Aorta (tissue), 5 donors: ENCODE results near the gene CCDC85C. TPM values are rescaled to one million over a fixed set of nuclear protein-coding genes. Genes with fewer than 3 reads are reported as not detected.

Source experiments
- ATAC-seq: fragments of 200-7000 bp; cut with Tn5 transposase; one replicate; pipeline ENCODE4 v1.9.1; 2022; ENCODE audit warnings: moderate library complexity; ENCODE audit not compliant: low FRiP score
- DNase-seq, 2 donors: peaks; one replicate each; pipeline ENCODE4 v3.0.0-alpha.2; 2020
- H3K27ac ChIP-seq, 2 donors: one replicate each; pipeline ENCODE4 v1.5.1; 2013; ENCODE audit warnings: low read length in 2 of 2, mild to moderate bottlenecking in 2 of 2, moderate library complexity in 2 of 2, control low read depth in 1 of 2, inconsistent platforms in 1 of 2, low read depth in 1 of 2
- H3K27me3 ChIP-seq, 2 donors: one replicate each; pipeline ENCODE4 v1.6.1; 2013; ENCODE audit warnings: control low read depth in 1 of 2, low read length in 1 of 2, mild to moderate bottlenecking in 1 of 2, moderate library complexity in 1 of 2; ENCODE audit not compliant: insufficient read depth in 2 of 2, control insufficient read depth in 1 of 2
- H3K36me3 ChIP-seq, 2 donors: one replicate each; pipeline ENCODE4 v1.6.1; 2013; ENCODE audit warnings: control low read depth in 1 of 2, low read length in 1 of 2, mild to moderate bottlenecking in 1 of 2; ENCODE audit not compliant: insufficient read depth in 2 of 2, control insufficient read depth in 1 of 2
- H3K4me1 ChIP-seq, 2 donors: one replicate each; pipeline ENCODE4 v1.6.1; 2013; ENCODE audit warnings: low read length in 2 of 2, control low read depth in 1 of 2, mild to moderate bottlenecking in 1 of 2, moderate library complexity in 1 of 2; ENCODE audit not compliant: insufficient read depth in 2 of 2, control insufficient read depth in 1 of 2
- H3K4me3 ChIP-seq, 2 donors: one replicate each; pipeline ENCODE4 v1.5.1; 2013; ENCODE audit warnings: low read length in 2 of 2, control low read depth in 1 of 2, mild to moderate bottlenecking in 1 of 2
- H3K9me3 ChIP-seq: one replicate; pipeline ENCODE4 v1.6.1; 2013; ENCODE audit warnings: mild to moderate bottlenecking, low read length; ENCODE audit not compliant: control insufficient read depth
- WGBS, 2 donors: extraction: QIAGEN DNeasy Blood & Tissue Kit; methylation state at CpG; one replicate each; pipeline ENCODE4 v1.1.7; 2013; 5-methylcytosine and 5-hydroxymethylcytosine counted together
- intact Hi-C, 2 donors: fragments of 100-400 bp; cut with DNase I; formaldehyde crosslinking; loops; one replicate each; pipeline versions ENCODE4 v1.14.2 to v1.15.0; 2022
- polyA plus RNA-seq, 2 donors: library from polyadenylated mRNA; stranded (reverse); fragments of 200-250 nt; gene quantifications; one replicate each; pipeline ENCODE4 v1.2.3, GENCODE V29; 2013
- total RNA-seq, 2 donors: library from RNA; stranded (reverse); fragmentation: NEBNext Ultra II Directional; extraction: Animal tissue kit (Norgen Biotek cat#: 25700); gene quantifications; one replicate each; pipeline ENCODE4 v1.2.1, GENCODE V29; 2021
- donor health status: healthy with polysubstance abuse.
- donor health status: Bipolar disorder and iron deficiency.
- donor health status: DM: no; HTN: no; CAD: no.
- donor health status: DM: no; HTN: no; CAD: no.
- donor health status: DM: yes; HTN: yes; CAD: no.

The CCDC85C gene
- total and polyA plus RNA-seq, 4 donors: 1.2 to 8.1 (median 7.0) TPM

- Histone ChIP-seq H3K9me3 (no peaks in the 10 kb centered on the region), H3K36me3 (no peaks in the 10 kb centered on the region), H3K27ac (no peak overlapping the region), H3K4me1 (no peaks in the 10 kb centered on the region), H3K27me3 (no peaks in the 10 kb centered on the region), H3K4me3 (no peak overlapping the region)
- no peak for DNase-seq
- WGBS, 2 donors: 81 to 86% methylated on average over 6 of the region's 6 CpGs
- intact Hi-C loops: no loop called here
- no peak for ATAC-seq
Observed at GRCh38 chr14:99537399-99537798, 66.6 kb downstream of the CCDC85C start.

- no peak overlapping the region for H3K27ac ChIP-seq
- intact Hi-C loops: no loop called here
- ATAC-seq: no peak
Observed at GRCh38 chr14:99535908-99536778, 67.9 kb downstream of the CCDC85C start.

GRCh38 chr14:99535448-99535847 lies 68.6 kb downstream of the CCDC85C start:
- 90 to 91% methylated on average over 7 to 8 of the region's 8 CpGs for WGBS, 2 donors
- Histone ChIP-seq H3K9me3 (no peaks in the 10 kb centered on the region), H3K27ac (no peak overlapping the region), H3K36me3 (no peaks in the 10 kb centered on the region), H3K4me3 (no peak overlapping the region), H3K4me1 (no peaks in the 10 kb centered on the region), H3K27me3 (no peaks in the 10 kb centered on the region)
- no peak for DNase-seq
- intact Hi-C loops: no loop called here
- no peak for ATAC-seq

More at GRCh38 chr14:99535908-99536778, 67.9 kb downstream of the CCDC85C start:
- 96 to 97% methylated on average over 20 to 24 of the region's 24 CpGs for WGBS, 2 donors
- H3K4me1 ChIP-seq: no peaks in the 10 kb centered on the region
- no peaks in the 10 kb centered on the region for H3K36me3 ChIP-seq
- DNase-seq: no peak
- H3K4me3 ChIP-seq: no peak overlapping the region
- H3K9me3 ChIP-seq: no peaks in the 10 kb centered on the region
- no peaks in the 10 kb centered on the region for H3K27me3 ChIP-seq

- Histone ChIP-seq H3K9me3 (no peaks in the 10 kb centered on the region), H3K4me1 (no peaks in the 10 kb centered on the region), H3K4me3 (no peak overlapping the region), H3K36me3 (no peaks in the 10 kb centered on the region), H3K27me3 (no peaks in the 10 kb centered on the region), H3K27ac (no peak overlapping the region)
- DNase-seq (no peak), ATAC-seq (no peak)
- intact Hi-C loops: no loop called here
- 61% methylated on average over 13 of the region's 13 CpGs for WGBS, 2 donors
Observed at GRCh38 chr14:99534863-99535262, 69.1 kb downstream of the CCDC85C start.

GRCh38 chr14:99534333-99534732 lies 69.7 kb downstream of the CCDC85C start:
- DNase-seq (no peak), ATAC-seq (no peak)
- WGBS, 2 donors: 93% methylated on average over 6 of the region's 6 CpGs
- no peaks in the 10 kb centered on the region for H3K27me3 ChIP-seq
- H3K4me1 ChIP-seq: no peaks in the 10 kb centered on the region
- no peak overlapping the region for H3K27ac ChIP-seq
- intact Hi-C loops: no loop called here
- H3K9me3 ChIP-seq: no peaks in the 10 kb centered on the region
- no peak overlapping the region for H3K4me3 ChIP-seq
- no peaks in the 10 kb centered on the region for H3K36me3 ChIP-seq

GRCh38 chr14:99532310-99532709 lies 71.7 kb downstream of the CCDC85C start:
- ATAC-seq (no peak), DNase-seq (no peak)
- Histone ChIP-seq H3K4me1 (no peaks in the 10 kb centered on the region), H3K27ac (no peak overlapping the region), H3K27me3 (no peaks in the 10 kb centered on the region), H3K36me3 (no peaks in the 10 kb centered on the region), H3K4me3 (no peak overlapping the region), H3K9me3 (no peaks in the 10 kb centered on the region)
- WGBS, 2 donors: 87 to 94% methylated on average over 5 of the region's 5 CpGs
- intact Hi-C loops: no loop called here

- DNase-seq (no peak), ATAC-seq (no peak)
- Histone ChIP-seq H3K36me3 (no peaks in the 10 kb centered on the region), H3K27ac (no peak overlapping the region), H3K4me1 (no peaks in the 10 kb centered on the region), H3K27me3 (no peaks in the 10 kb centered on the region), H3K9me3 (no peaks in the 10 kb centered on the region), H3K4me3 (no peak overlapping the region)
- WGBS, 2 donors: 51 to 52% methylated on average over 14 of the region's 14 CpGs
- intact Hi-C loops: no loop called here
Observed at GRCh38 chr14:99531251-99532096, 72.5 kb downstream of the CCDC85C start.

- intact Hi-C loops: no loop called here
- no peaks in the 10 kb centered on the region for H3K27me3 ChIP-seq
- WGBS, 2 donors: 86 to 90% methylated on average over 19 of the region's 19 CpGs
- H3K4me1 ChIP-seq: no peaks in the 10 kb centered on the region
- DNase-seq: no peak
- H3K36me3 ChIP-seq: no peaks in the 10 kb centered on the region
- no peaks in the 10 kb centered on the region for H3K9me3 ChIP-seq
- no peak overlapping the region for H3K4me3 ChIP-seq
- ATAC-seq: no peak
- no peak overlapping the region for H3K27ac ChIP-seq
Observed at GRCh38 chr14:99530407-99531155, 73.4 kb downstream of the CCDC85C start.
